Smooth muscle cell (in vitro differentiated cells): Measurements from ENCODE around the gene KDM8. TPM values are rescaled to one million over a fixed set of nuclear protein-coding genes. Genes with fewer than 3 reads are reported as not detected.

Experiments used
- DNase-seq: peaks from one replicate; lab custom pipeline; 2025; ENCODE audit not compliant: unreplicated experiment; lab: John Stamatoyannopoulos, UW
- H2AFZ ChIP-seq: fragments of 200-600 bp; sonication (generic); 2 replicates; pipeline ENCODE4 v1.6.0; 2016; ENCODE audit warnings: antibody characterized with exemption, low read depth, mild to moderate bottlenecking
- H3F3A ChIP-seq: fragments of 200-600 bp; sonication (generic); 2 replicates; pipeline ENCODE4 v1.6.0; 2017; ENCODE audit warnings: antibody characterized with exemption, low read depth
- H3K27ac ChIP-seq: fragments of 200-600 bp; sonication (generic); 2 replicates; pipeline ENCODE4 v1.5.1; 2016; ENCODE audit warnings: low read depth, mild to moderate bottlenecking
- H3K27me3 ChIP-seq: fragments of 200-600 bp; sonication (generic); 2 replicates; pipeline ENCODE4 v1.6.1; 2016; ENCODE audit warnings: low read depth, mild to moderate bottlenecking
- H3K36me3 ChIP-seq: fragments of 200-600 bp; sonication (generic); 2 replicates; pipeline ENCODE4 v1.5.1; 2016; ENCODE audit warnings: low read depth
- H3K4me1 ChIP-seq: fragments of 200-600 bp; sonication (generic); 2 replicates; pipeline ENCODE4 v1.5.1; 2016; ENCODE audit warnings: low read depth
- H3K4me2 ChIP-seq: fragments of 200-600 bp; sonication (generic); 2 replicates; pipeline ENCODE4 v1.6.0; 2016; ENCODE audit warnings: mild to moderate bottlenecking
- H3K4me3 ChIP-seq: fragments of 200-600 bp; sonication (generic); 2 replicates; pipeline ENCODE4 v1.5.1; 2016; ENCODE audit warnings: mild to moderate bottlenecking
- H3K79me2 ChIP-seq: fragments of 200-600 bp; sonication (generic); 2 replicates; pipeline ENCODE4 v1.6.0; 2016; ENCODE audit warnings: low read depth, mild to moderate bottlenecking
- H3K9ac ChIP-seq: fragments of 200-600 bp; sonication (generic); 2 replicates; pipeline ENCODE4 v1.6.0; 2016; ENCODE audit warnings: low read depth
- H3K9me3 ChIP-seq: fragments of 200-600 bp; sonication (generic); replicated peaks from 2 replicates; pipeline ENCODE4 v1.5.1; 2016; ENCODE audit warnings: low read depth
- H4K20me1 ChIP-seq: fragments of 200-600 bp; sonication (generic); 2 replicates; pipeline ENCODE4 v1.6.0; 2016; ENCODE audit warnings: low read depth
- WGBS: methylation state at CpG from one replicate; pipeline ENCODE4 v1.1.7; 2016; ENCODE audit warnings: low lambda C conversion rate; 5-methylcytosine and 5-hydroxymethylcytosine counted together
- polyA plus RNA-seq: library from polyadenylated mRNA; unstranded; fragments of >200 nt; fragmentation: Nextera tagmentation; extraction: Ambion mirVana; gene quantifications from 2 replicates; pipeline ENCODE4 v1.2.1, GENCODE V29; 2016
- total RNA-seq: library from RNA; depleted of rRNA; stranded (reverse); fragments of >200 nt; gene quantifications from 2 replicates; pipeline ENCODE4 v1.2.3, GENCODE V29; 2014
- TF ChIP-seq, protein P1 (sequence below): fragments of 200-600 bp; sonication (generic); IDR thresholded peaks from 2 replicates; pipeline ENCODE4 v1.5.1; 2017; ENCODE audit warnings: borderline replicate concordance, mild to moderate bottlenecking, antibody characterized with exemption; ENCODE audit not compliant: insufficient read depth, poor library complexity, severe bottlenecking

Gene KDM8
- total and polyA plus RNA-seq, 2 experiments from 2014 or later: 0.81 to 3.5 TPM

DNA sequence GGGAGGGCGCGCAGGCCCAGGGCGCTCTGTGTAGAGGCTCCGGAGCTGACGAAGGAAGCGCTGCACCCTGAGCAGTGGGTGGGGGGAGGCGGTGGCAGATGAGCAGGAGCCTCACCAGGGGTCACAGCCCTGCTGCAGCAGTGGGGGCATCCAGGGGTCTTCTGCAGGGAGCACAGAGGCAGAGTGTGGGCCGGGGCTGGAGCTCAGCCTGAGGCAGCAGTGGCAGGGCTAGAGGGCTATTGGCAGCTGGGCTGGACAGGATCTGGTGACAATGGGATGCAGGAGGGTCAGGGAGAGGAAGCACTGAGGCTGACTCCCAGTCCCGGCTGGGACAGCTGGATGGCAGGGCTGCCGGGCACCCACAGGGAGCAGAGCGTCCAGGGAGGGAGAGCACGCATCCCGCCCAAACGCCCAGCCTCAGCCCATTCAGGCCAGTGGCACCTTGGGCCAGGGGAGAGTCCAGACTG lies 21.0 kb downstream of the KDM8 start:
- H3K79me2 ChIP-seq: no peaks in the 10 kb centered on the region
- no peak overlapping the region for H3K4me3 ChIP-seq
- H4K20me1 ChIP-seq: no peaks in the 10 kb centered on the region
- H2AFZ ChIP-seq: no peak overlapping the region
- 97% methylated on average over 14 of the region's 14 CpGs for WGBS
- H3K9me3 ChIP-seq: no peaks in the 10 kb centered on the region
- H3K27ac ChIP-seq: no peak overlapping the region
- H3K4me2 ChIP-seq: no peak overlapping the region
- TF ChIP-seq, protein P1, sequence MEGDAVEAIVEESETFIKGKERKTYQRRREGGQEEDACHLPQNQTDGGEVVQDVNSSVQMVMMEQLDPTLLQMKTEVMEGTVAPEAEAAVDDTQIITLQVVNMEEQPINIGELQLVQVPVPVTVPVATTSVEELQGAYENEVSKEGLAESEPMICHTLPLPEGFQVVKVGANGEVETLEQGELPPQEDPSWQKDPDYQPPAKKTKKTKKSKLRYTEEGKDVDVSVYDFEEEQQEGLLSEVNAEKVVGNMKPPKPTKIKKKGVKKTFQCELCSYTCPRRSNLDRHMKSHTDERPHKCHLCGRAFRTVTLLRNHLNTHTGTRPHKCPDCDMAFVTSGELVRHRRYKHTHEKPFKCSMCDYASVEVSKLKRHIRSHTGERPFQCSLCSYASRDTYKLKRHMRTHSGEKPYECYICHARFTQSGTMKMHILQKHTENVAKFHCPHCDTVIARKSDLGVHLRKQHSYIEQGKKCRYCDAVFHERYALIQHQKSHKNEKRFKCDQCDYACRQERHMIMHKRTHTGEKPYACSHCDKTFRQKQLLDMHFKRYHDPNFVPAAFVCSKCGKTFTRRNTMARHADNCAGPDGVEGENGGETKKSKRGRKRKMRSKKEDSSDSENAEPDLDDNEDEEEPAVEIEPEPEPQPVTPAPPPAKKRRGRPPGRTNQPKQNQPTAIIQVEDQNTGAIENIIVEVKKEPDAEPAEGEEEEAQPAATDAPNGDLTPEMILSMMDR: no peak
- no peaks in the 10 kb centered on the region for H3K36me3 ChIP-seq
- H3K4me1 ChIP-seq: no peaks in the 10 kb centered on the region
- H3K9ac ChIP-seq: no peak overlapping the region
- no peaks in the 10 kb centered on the region for H3K27me3 ChIP-seq
- H3F3A ChIP-seq: no peaks in the 10 kb centered on the region
- DNase-seq: no peak

DNA sequence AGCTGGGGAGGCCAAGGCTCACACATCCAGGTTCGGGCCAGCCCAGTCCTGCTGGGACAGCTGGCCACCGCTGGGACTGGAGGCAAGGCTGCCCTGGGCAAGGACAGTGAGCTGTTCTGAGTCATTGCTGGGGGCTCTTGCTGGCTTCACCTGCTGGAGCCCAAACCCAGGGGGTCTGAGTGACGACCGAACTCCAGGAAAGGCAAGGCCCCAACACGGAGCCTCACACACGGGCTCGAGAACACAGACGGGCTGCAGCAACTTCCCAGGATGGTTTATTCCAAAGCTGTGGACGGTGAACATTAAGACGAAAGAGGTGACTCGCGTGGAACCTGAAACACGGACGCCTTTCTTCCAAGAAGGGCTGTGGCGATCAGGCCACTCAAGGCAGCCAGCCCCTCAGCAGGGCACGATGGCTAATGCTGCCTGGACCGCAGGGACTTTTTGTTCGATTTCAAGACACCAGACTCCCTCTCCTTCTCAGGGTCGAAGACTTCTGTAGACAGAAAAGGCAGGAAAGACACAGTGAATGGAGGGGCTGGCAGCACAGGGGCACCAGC lies 21.5 kb downstream of the KDM8 start:
- no peaks in the 10 kb centered on the region for H3K9me3 ChIP-seq
- 84% methylated on average over 19 of the region's 19 CpGs for WGBS
- no peaks in the 10 kb centered on the region for H3K79me2 ChIP-seq
- no peak overlapping the region for H3K4me3 ChIP-seq
- no peak for DNase-seq
- no peak overlapping the region for H3K4me2 ChIP-seq
- no peak overlapping the region for H2AFZ ChIP-seq
- no peaks in the 10 kb centered on the region for H3K36me3 ChIP-seq
- H3K27ac ChIP-seq: no peak overlapping the region
- H4K20me1 ChIP-seq: no peaks in the 10 kb centered on the region
- no peak overlapping the region for H3K9ac ChIP-seq
- TF ChIP-seq, protein P1: no peak
- H3K27me3 ChIP-seq: no peaks in the 10 kb centered on the region
- no peaks in the 10 kb centered on the region for H3K4me1 ChIP-seq
- no peaks in the 10 kb centered on the region for H3F3A ChIP-seq

DNA sequence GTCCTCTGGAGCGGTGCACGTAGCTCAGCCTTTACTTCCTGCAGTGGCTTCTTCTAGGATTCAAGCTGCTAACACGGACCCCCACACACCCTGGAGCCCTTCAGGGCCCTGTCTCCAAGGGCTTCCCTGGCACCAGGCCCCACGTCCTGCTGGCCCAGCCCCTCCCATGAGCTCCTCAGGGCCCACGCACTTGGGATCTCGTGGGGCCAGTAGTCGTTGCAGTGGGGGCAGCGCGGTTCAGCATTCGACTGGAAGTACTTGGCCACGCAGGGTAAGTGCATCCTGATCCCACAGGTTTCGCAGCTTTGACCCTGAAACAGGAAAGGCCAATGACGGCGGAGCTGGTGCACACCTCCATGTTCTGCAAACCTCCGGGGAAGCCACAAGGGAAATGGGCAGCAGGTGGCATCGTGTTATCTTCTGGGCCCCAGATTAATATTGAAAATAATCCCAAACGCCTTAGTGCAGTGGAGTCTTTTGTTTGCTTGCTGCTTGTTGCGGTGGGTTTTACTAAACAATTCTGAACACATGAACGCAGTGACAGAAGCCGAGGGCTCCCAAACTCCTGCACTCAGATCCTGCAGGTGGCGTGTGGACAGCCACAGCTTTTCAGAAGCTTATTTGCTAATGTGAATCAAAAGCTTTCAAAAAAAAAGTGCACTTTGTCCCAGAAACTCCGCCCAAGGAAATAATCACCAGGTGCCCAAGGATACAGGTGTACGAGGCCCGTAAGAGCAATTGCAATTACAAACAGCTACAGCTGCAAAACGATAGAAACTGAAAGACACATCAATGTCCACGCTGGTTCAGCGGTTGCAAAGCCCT lies 22.4 kb downstream of the KDM8 start:
- no peaks in the 10 kb centered on the region for H3F3A ChIP-seq
- no peak overlapping the region for H2AFZ ChIP-seq
- TF ChIP-seq, protein P1: no peak
- H3K27ac ChIP-seq: no peak overlapping the region
- H3K27me3 ChIP-seq: no peaks in the 10 kb centered on the region
- 92% methylated on average over 27 of the region's 27 CpGs for WGBS
- H3K4me2 ChIP-seq: no peak overlapping the region
- H3K79me2 ChIP-seq: no peaks in the 10 kb centered on the region
- DNase-seq: no peak
- no peaks in the 10 kb centered on the region for H3K36me3 ChIP-seq
- H4K20me1 ChIP-seq: no peaks in the 10 kb centered on the region
- H3K9me3 ChIP-seq: no peaks in the 10 kb centered on the region
- H3K4me3 ChIP-seq: no peak overlapping the region
- no peak overlapping the region for H3K9ac ChIP-seq
- H3K4me1 ChIP-seq: no peaks in the 10 kb centered on the region
